CD4-positive, alpha-beta T cell (primary cell): Measurements from ENCODE around the gene PZP. TPM values are rescaled to one million over a fixed set of nuclear protein-coding genes. Genes with fewer than 3 reads are reported as not detected.
"Not testable (repeated sequence)": the region's sequence is repeated elsewhere in the genome, so short reads cannot be mapped to it uniquely, and the experiment has no call there.

Experiments used
- ATAC-seq: fragments of 200-7000 bp; cut with Tn5 transposase; one replicate; pipeline ENCODE4 v1.10.0; 2022; ENCODE audit warnings: mild to moderate bottlenecking; ENCODE audit not compliant: poor library complexity
- CTCF ChIA-PET: fragments of 350-600 bp; sonication (Branson Sonifier 250); formaldehyde crosslinking; loops from one replicate; lab custom pipeline; 2021; ENCODE audit warnings: antibody characterized with exemption, inconsistent platforms; lab: Charles Lee
- POLR2A ChIA-PET: fragments of 350-600 bp; sonication (Branson Sonifier 250); formaldehyde crosslinking; loops from one replicate; lab custom pipeline; 2021; ENCODE audit warnings: antibody characterized with exemption, inconsistent platforms; lab: Charles Lee
- DNase-seq, 14 experiments: peaks; one replicate each; pipeline ENCODE4 v3.0.0-alpha.2; 2013 to 2020; ENCODE audit warnings: mixed read lengths in 2 of 14
- H3K27ac ChIP-seq, 2 donors: one replicate each; pipeline versions ENCODE4 v1.5.1 to v1.7.0; 2013; ENCODE audit warnings: low read length in 2 of 2, low read depth in 1 of 2, mild to moderate bottlenecking in 1 of 2
- H3K27me3 ChIP-seq, 2 experiments: 1 replicate in 1 of 2; 2 replicates in 1 of 2; pipeline versions ENCODE4 v1.6.1 to v1.7.0; 2013; ENCODE audit warnings: low read length in 2 of 2, control low read depth in 1 of 2, mild to moderate bottlenecking in 1 of 2, moderate library complexity in 1 of 2; ENCODE audit not compliant: insufficient read depth in 2 of 2, control insufficient read depth in 1 of 2
- H3K36me3 ChIP-seq: one replicate; pipeline ENCODE4 v1.6.1; 2013; ENCODE audit warnings: low read length, control low read depth; ENCODE audit not compliant: insufficient read depth
- H3K4me1 ChIP-seq: one replicate; pipeline ENCODE4 v1.6.1; 2013; ENCODE audit warnings: low read length, control low read depth; ENCODE audit not compliant: insufficient read depth
- H3K4me3 ChIP-seq: one replicate; pipeline ENCODE4 v1.5.1; 2013; ENCODE audit warnings: mild to moderate bottlenecking, low read length, moderate library complexity
- H3K9me3 ChIP-seq, 2 experiments: 1 replicate in 1 of 2; 2 replicates in 1 of 2; pipeline versions ENCODE4 v1.6.1 to v1.7.0; 2013; ENCODE audit warnings: low read length in 2 of 2, mild to moderate bottlenecking in 2 of 2, control low read depth in 1 of 2, moderate library complexity in 1 of 2; ENCODE audit not compliant: control insufficient read depth in 1 of 2, insufficient read depth in 1 of 2
- H3K27ac Mint-ChIP-seq: one replicate; pipeline ENCODE4 v1.8.0; 2020; ENCODE audit warnings: mixed read lengths
- H3K27me3 Mint-ChIP-seq: one replicate; pipeline ENCODE4 v1.8.0; 2021; ENCODE audit warnings: mixed read lengths
- H3K36me3 Mint-ChIP-seq: one replicate; pipeline ENCODE4 v1.8.0; 2021; ENCODE audit warnings: low read depth, mixed read lengths
- H3K4me1 Mint-ChIP-seq: one replicate; pipeline ENCODE4 v1.8.0; 2021; ENCODE audit warnings: low read depth, mixed read lengths
- H3K4me3 Mint-ChIP-seq: one replicate; pipeline ENCODE4 v1.8.0; 2020; ENCODE audit warnings: mild to moderate bottlenecking, mixed read lengths
- H3K9me3 Mint-ChIP-seq: one replicate; pipeline ENCODE4 v1.8.0; 2020; ENCODE audit warnings: mixed read lengths
- intact Hi-C, 2 experiments: fragments of 100-400 bp; cut with DNase I in 1 of 2; cut with micrococcal nuclease in 1 of 2; formaldehyde crosslinking; loops; one replicate each; pipeline versions ENCODE4 v1.15.1 to v1.9.0; 2023 to 2025; cut with DNase I, micrococcal nuclease
- total RNA-seq, 174 experiments: library from RNA in 2 of 174; stranded (reverse) in 2 of 174; gene quantifications; one replicate each; pipeline ENCODE4 v1.2.3 and lab custom pipeline; 2021 to 2026
- TF ChIP-seq, protein P1 (sequence below): fragments of 200-600 bp; IDR thresholded peaks from one replicate; pipeline ENCODE4 v1.8.0; 2022; ENCODE audit warnings: antibody characterized with exemption, mild to moderate bottlenecking

Gene PZP
- total RNA-seq, 2 experiments from 2014 or later, result not detected

- Histone ChIP-seq H3K36me3 (peaks cover 12% of the 10 kb centered on the region), H3K4me1 (no peaks in the 10 kb centered on the region), H3K4me3 (no peak overlapping the region), H3K9me3 (no peaks in the 10 kb centered on the region), H3K27ac (no peak overlapping the region), H3K27me3 (no peaks in the 10 kb centered on the region)
- Mint-ChIP-seq H3K9me3 (no peaks in the 10 kb centered on the region), H3K27ac (no peak overlapping the region), H3K4me3 (no peak overlapping the region), H3K4me1 (no peaks in the 10 kb centered on the region), H3K36me3 (no peaks in the 10 kb centered on the region), H3K27me3 (peaks cover 14% of the 10 kb centered on the region)
- TF ChIP-seq, protein P1, sequence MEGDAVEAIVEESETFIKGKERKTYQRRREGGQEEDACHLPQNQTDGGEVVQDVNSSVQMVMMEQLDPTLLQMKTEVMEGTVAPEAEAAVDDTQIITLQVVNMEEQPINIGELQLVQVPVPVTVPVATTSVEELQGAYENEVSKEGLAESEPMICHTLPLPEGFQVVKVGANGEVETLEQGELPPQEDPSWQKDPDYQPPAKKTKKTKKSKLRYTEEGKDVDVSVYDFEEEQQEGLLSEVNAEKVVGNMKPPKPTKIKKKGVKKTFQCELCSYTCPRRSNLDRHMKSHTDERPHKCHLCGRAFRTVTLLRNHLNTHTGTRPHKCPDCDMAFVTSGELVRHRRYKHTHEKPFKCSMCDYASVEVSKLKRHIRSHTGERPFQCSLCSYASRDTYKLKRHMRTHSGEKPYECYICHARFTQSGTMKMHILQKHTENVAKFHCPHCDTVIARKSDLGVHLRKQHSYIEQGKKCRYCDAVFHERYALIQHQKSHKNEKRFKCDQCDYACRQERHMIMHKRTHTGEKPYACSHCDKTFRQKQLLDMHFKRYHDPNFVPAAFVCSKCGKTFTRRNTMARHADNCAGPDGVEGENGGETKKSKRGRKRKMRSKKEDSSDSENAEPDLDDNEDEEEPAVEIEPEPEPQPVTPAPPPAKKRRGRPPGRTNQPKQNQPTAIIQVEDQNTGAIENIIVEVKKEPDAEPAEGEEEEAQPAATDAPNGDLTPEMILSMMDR, result no peak
- intact Hi-C loops, result no loop called here
- POLR2A ChIA-PET, result interaction anchor here (0.6 kb wide), 1 partner anchor 1422 kb away, joined by 4 read pairs; no protein-coding TSS in a partner anchor
- ATAC-seq (no peak), DNase-seq (no peak)
- CTCF ChIA-PET, result no interaction called here
Measured at GRCh38 chr12:9255837-9256236, 47.6 kb upstream of the PZP start.

DNA sequence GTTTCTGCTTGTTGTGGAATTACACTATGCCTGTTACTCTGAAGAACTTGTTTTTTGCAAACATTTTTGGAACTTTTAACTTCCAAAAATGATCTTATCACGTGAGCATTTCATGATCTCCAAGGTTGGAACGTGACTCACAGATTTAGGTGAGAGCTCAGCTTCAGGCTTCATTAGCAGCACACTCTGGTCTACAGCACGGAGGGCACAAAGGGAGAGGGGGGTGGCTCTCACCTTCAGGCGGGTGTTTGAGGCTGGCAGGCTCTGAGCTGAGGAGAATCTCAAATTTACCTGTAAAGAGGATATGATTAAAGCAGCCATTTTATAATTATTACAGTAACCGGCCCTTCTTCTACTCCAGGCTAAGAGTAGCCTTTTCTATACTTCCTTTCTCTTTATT, 45.3 kb upstream of the PZP start:
- ATAC-seq, result no peak
- DNase-seq, result no peak

GRCh38 chr12:9252791-9253190, 44.6 kb upstream of the PZP start:
- POLR2A ChIA-PET, H3K4me3 ChIP-seq, H3K4me3 Mint-ChIP-seq, H3K27ac ChIP-seq, ATAC-seq, H3K27me3 ChIP-seq, H3K4me1 ChIP-seq, intact Hi-C loops, H3K4me1 Mint-ChIP-seq, CTCF ChIA-PET, H3K9me3 ChIP-seq, H3K27ac Mint-ChIP-seq, H3K36me3 Mint-ChIP-seq, DNase-seq, H3K9me3 Mint-ChIP-seq: not testable (repeated sequence)
- peaks cover 12% of the 10 kb centered on the region for H3K36me3 ChIP-seq
- H3K27me3 Mint-ChIP-seq, result peaks cover 30% of the 10 kb centered on the region

More for the DNA sequence above, 45.3 kb upstream of the PZP start:
- POLR2A ChIA-PET, result interaction anchor here (0.6 kb wide), 1 partner anchor 28 kb away, joined by 3 read pairs; no protein-coding TSS in a partner anchor
- intact Hi-C loops, result no loop called here
- Histone ChIP-seq H3K36me3 (peaks cover 12% of the 10 kb centered on the region), H3K4me1 (no peaks in the 10 kb centered on the region), H3K27ac (no peak overlapping the region), H3K9me3 (no peaks in the 10 kb centered on the region), H3K4me3 (no peak overlapping the region), H3K27me3 (no peaks in the 10 kb centered on the region)
- TF ChIP-seq, protein P1, result no peak
- Mint-ChIP-seq H3K27ac (no peak overlapping the region), H3K4me1 (no peaks in the 10 kb centered on the region), H3K4me3 (no peak overlapping the region), H3K27me3 (peaks cover 26% of the 10 kb centered on the region), H3K9me3 (no peaks in the 10 kb centered on the region), H3K36me3 (no peaks in the 10 kb centered on the region)
- CTCF ChIA-PET, result no interaction called here

DNA sequence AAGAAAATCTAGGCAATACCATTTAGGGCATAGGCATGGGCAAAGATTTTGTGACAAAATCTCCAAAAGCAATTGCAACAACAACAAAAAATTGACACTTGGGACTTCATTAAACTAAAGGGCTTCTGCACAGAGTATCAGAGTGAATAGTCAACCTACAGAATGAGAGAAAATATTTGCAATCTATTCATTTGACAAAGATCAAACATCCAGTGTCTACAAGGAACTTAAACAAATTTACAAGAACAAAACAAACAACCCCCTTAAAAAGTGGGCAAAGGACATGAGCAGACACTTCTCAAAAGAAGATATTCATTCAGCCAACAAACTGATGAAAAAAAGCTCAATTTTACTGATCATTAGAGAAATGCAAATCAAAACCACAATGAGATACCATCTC, 44.1 kb upstream of the PZP start:
- Histone ChIP-seq H3K4me3 (no peak overlapping the region), H3K4me1 (no peaks in the 10 kb centered on the region), H3K9me3 (no peaks in the 10 kb centered on the region), H3K36me3 (peaks cover 8% of the 10 kb centered on the region), H3K27ac (no peak overlapping the region), H3K27me3 (no peaks in the 10 kb centered on the region)
- TF ChIP-seq, protein P1, result no peak
- Mint-ChIP-seq H3K4me1 (no peaks in the 10 kb centered on the region), H3K9me3 (no peaks in the 10 kb centered on the region), H3K27me3 (peaks cover 33% of the 10 kb centered on the region), H3K4me3 (no peak overlapping the region), H3K36me3 (no peaks in the 10 kb centered on the region), H3K27ac (no peak overlapping the region)
- ChIA-PET CTCF (no interaction called here), POLR2A (no interaction called here)
- intact Hi-C loops, result no loop called here
- ATAC-seq (no peak), DNase-seq (no peak)
